HG02571 (cell line): ENCODE data around the gene TTC9.
A peak's percentile ranks its signal among the peaks of the same experiment; 100 is the strongest.

Experiments
- ATAC-seq: cut with Tn5 transposase; IDR thresholded peaks from one replicate; pipeline ENCODE4 v1.9.1; 2021; ENCODE audit warnings: mild to moderate bottlenecking, moderate library complexity; ENCODE audit not compliant: unreplicated experiment

The TTC9 gene

GRCh38 chr14:70641548-70642302, at the start of gene TTC9:
TTC9 (plus strand) TSS chr14:70641916; CDS start chr14:70642130, 214 bp downstream.
- no peak for ATAC-seq

- ATAC-seq: no peak
Measured at GRCh38 chr14:70594461-70594860, 47.3 kb upstream of the TTC9 start.

- no peak for ATAC-seq
Measured at GRCh38 chr14:70595443-70596185, 46.1 kb upstream of the TTC9 start.

GRCh38 chr14:70597731-70598130, 44.0 kb upstream of the TTC9 start:
- no peak for ATAC-seq

GRCh38 chr14:70599345-70599744, 42.4 kb upstream of the TTC9 start:
- ATAC-seq: no peak

- ATAC-seq: peak; percentile 79
Measured at GRCh38 chr14:70600382-70601157, 41.1 kb upstream of the TTC9 start, which contains the start of gene MED6. MED6 (minus strand) TSS chr14:70600655; CDS start chr14:70600637, 18 bp downstream.

GRCh38 chr14:70601162-70601561, 40.6 kb upstream of the TTC9 start:
- no peak for ATAC-seq

- no peak for ATAC-seq
Measured at GRCh38 chr14:70602254-70602653, 39.5 kb upstream of the TTC9 start.

GRCh38 chr14:70611216-70611615, 30.5 kb upstream of the TTC9 start:
- no peak for ATAC-seq

- no peak for ATAC-seq
Measured at GRCh38 chr14:70616646-70617045, 25.1 kb upstream of the TTC9 start.

GRCh38 chr14:70618314-70618713, 23.4 kb upstream of the TTC9 start:
- no peak for ATAC-seq

GRCh38 chr14:70619708-70620107, 22.0 kb upstream of the TTC9 start:
- ATAC-seq: no peak

- ATAC-seq: no peak
Measured at GRCh38 chr14:70622111-70622712, 19.5 kb upstream of the TTC9 start.

GRCh38 chr14:70624972-70625371, 16.7 kb upstream of the TTC9 start:
- no peak for ATAC-seq

- no peak for ATAC-seq
Measured at GRCh38 chr14:70631948-70632347, 9.8 kb upstream of the TTC9 start.

- no peak for ATAC-seq
Measured at GRCh38 chr14:70635971-70636595, 5.6 kb upstream of the TTC9 start.

- no peak for ATAC-seq
Measured at GRCh38 chr14:70638416-70638815, 3.3 kb upstream of the TTC9 start.

GRCh38 chr14:70640938-70641547, 673 bp upstream of the TTC9 start:
- peak; percentile 46 for ATAC-seq

GRCh38 chr14:70642303-70643235, 853 bp downstream of the TTC9 start:
- ATAC-seq: peak; percentile 35
